Measurements from ENCODE around the gene KLK15. TPM values are rescaled to one million over a fixed set of nuclear protein-coding genes. Genes with fewer than 3 reads are reported as not detected.

The KLK15 gene
- total and polyA plus RNA-seq, 2 donors (not counting 3 experiments of a cell fraction or from before 2014, with no cell fraction given): not detected

GRCh38 chr19:50794876-50795663 lies 38.3 kb downstream of the KLK15 start:
- no peaks in the 10 kb centered on the region for H3K9me3 ChIP-seq (replicated peaks; ENCODE audit: control insufficient read depth, insufficient read depth, low read length)
- ChIA-PET CTCF (interaction anchor here (0.8 to 1.3 kb wide), 5 partner anchors 11 to 426 kb away, joined by 3 to 4 read pairs (median 3); no protein-coding TSS in a partner anchor), POLR2A (interaction anchor here (2.1 kb wide), 1 partner anchor 10 kb away, joined by 6 read pairs; no protein-coding TSS in a partner anchor)
- H3K9me1 ChIP-seq (replicated peaks; ENCODE audit: control insufficient read depth, extremely low read depth, insufficient read depth, low read length): no peaks in the 10 kb centered on the region
- no peaks in the 10 kb centered on the region for H3K27me3 ChIP-seq (ENCODE audit: control insufficient read depth in 2 of 2, insufficient read depth in 2 of 2, low read length in 2 of 2)
- peaks cover 14% of the 10 kb centered on the region for H3K79me2 ChIP-seq (ENCODE audit: control insufficient read depth, insufficient read depth, low read length)
- DNase-seq (ENCODE audit: low read depth, low spot score) (no peak), FAIRE-seq (no peak)
- H3K4me1 ChIP-seq (ENCODE audit: control insufficient read depth, extremely low read depth, insufficient read depth, low read length): no peaks in the 10 kb centered on the region
- H3K27ac ChIP-seq (ENCODE audit: insufficient read depth, low read depth, low read length): no peak overlapping the region
- H4K20me1 ChIP-seq (replicated peaks; ENCODE audit: control insufficient read depth, extremely low read depth, insufficient read depth, low read length): no peaks in the 10 kb centered on the region
- H2AFZ ChIP-seq (ENCODE audit: low read depth, low read length): no peak overlapping the region
- dilution Hi-C loops (cut with MboI; ENCODE audit: extremely low pct_ligation_motif_present, low sequenced_read_pairs) (no loop called here), intact Hi-C loops (cut with micrococcal nuclease) (no loop called here)
- TF ChIP-seq JUN (IDR thresholded peaks at IDR 0.05; ENCODE audit: borderline replicate concordance, insufficient read depth, insufficient read length, low read depth) (no peak), FOS (IDR thresholded peaks at IDR 0.05; ENCODE audit: borderline replicate concordance, insufficient read depth, low read length) (no peak), POLR2A (IDR thresholded peaks at IDR 0.05; ENCODE audit: low read depth, low read length) (peak; percentile 65), GATA2 (IDR thresholded peaks at IDR 0.05; ENCODE audit: insufficient read depth, insufficient read length, low read depth, low read length) (no peak), MYC (IDR thresholded peaks at IDR 0.05; ENCODE audit: low read depth, low read length) (no peak), POLR2AphosphoS5 (IDR thresholded peaks at IDR 0.05; ENCODE audit: insufficient read depth, low read depth, low read length) (peak; percentile 78), EZH2 (IDR thresholded peaks at IDR 0.05; ENCODE audit: borderline replicate concordance, low read depth, low read length, severe bottlenecking) (no peak)
- TF ChIP-seq, protein P1, sequence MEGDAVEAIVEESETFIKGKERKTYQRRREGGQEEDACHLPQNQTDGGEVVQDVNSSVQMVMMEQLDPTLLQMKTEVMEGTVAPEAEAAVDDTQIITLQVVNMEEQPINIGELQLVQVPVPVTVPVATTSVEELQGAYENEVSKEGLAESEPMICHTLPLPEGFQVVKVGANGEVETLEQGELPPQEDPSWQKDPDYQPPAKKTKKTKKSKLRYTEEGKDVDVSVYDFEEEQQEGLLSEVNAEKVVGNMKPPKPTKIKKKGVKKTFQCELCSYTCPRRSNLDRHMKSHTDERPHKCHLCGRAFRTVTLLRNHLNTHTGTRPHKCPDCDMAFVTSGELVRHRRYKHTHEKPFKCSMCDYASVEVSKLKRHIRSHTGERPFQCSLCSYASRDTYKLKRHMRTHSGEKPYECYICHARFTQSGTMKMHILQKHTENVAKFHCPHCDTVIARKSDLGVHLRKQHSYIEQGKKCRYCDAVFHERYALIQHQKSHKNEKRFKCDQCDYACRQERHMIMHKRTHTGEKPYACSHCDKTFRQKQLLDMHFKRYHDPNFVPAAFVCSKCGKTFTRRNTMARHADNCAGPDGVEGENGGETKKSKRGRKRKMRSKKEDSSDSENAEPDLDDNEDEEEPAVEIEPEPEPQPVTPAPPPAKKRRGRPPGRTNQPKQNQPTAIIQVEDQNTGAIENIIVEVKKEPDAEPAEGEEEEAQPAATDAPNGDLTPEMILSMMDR (IDR thresholded peaks at IDR 0.05; ENCODE audit: extremely low read depth in 1 of 2, insufficient read depth in 1 of 2, low read depth in 1 of 2, low read length in 2 of 2): peak in 1 of 2 donors; percentile 23
- TF ChIP-seq, protein P2, sequence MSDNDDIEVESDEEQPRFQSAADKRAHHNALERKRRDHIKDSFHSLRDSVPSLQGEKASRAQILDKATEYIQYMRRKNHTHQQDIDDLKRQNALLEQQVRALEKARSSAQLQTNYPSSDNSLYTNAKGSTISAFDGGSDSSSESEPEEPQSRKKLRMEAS (IDR thresholded peaks at IDR 0.05; ENCODE audit: insufficient read depth, insufficient read length): no peak
- no TSS peak for BruUV-seq (replicated peaks)
- no peak overlapping the region for H3K4me2 ChIP-seq (ENCODE audit: insufficient read depth, low read length)
- H3K36me3 ChIP-seq (ENCODE audit: control insufficient read depth in 2 of 2, extremely low read depth in 1 of 2, insufficient read depth in 2 of 2, low read length in 2 of 2): peaks cover 9 to 22% of the 10 kb centered on the region in 2 experiments
- H3K4me3 ChIP-seq (replicated peaks in 1 of 3; ENCODE audit: insufficient read depth in 1 of 3, low read depth in 1 of 3, low read length in 3 of 3): no peak overlapping the region
- no peak overlapping the region for H3K9ac ChIP-seq (replicated peaks; ENCODE audit: extremely low read depth, insufficient read depth, low read length)

Data from endothelial cell of umbilical vein (primary cell).